HepG2 (cell line): ENCODE results near the gene TIMM44. TPM values are rescaled to one million over a fixed set of nuclear protein-coding genes. Genes with fewer than 3 reads are reported as not detected.

Experiments
- ARNTL ChIP-seq: sonication (generic); formaldehyde crosslinking; IDR thresholded peaks from 2 replicates; pipeline ENCODE4 v1.4.0; 2020; ENCODE audit warnings: mild to moderate bottlenecking, missing genetic modification reagents
- CEBPG ChIP-seq: IDR thresholded peaks from 2 replicates; pipeline ENCODE4 v1.6.1; 2016
- GLMP ChIP-seq: sonication (generic); formaldehyde crosslinking; IDR thresholded peaks from 2 replicates; pipeline ENCODE4 v1.9.0; 2021; ENCODE audit warnings: missing genetic modification reagents, mild to moderate bottlenecking, borderline replicate concordance
- HHEX ChIP-seq: IDR thresholded peaks from 2 replicates; pipeline ENCODE4 v1.6.1; 2016; ENCODE audit warnings: control low read depth
- HNRNPLL ChIP-seq: fragments of 200-400 bp; formaldehyde crosslinking; IDR thresholded peaks from 2 replicates; pipeline ENCODE4 v1.6.1; 2017; ENCODE audit warnings: mild to moderate bottlenecking, low read depth, low read length; ENCODE audit not compliant: poor library complexity, severe bottlenecking
- MTA1 ChIP-seq: sonication (generic); formaldehyde crosslinking; IDR thresholded peaks from 2 replicates; pipeline ENCODE4 v1.4.0; 2020; ENCODE audit warnings: missing genetic modification reagents, mild to moderate bottlenecking, borderline replicate concordance
- NFRKB ChIP-seq: fragments of 450-650 bp; IDR thresholded peaks from 2 replicates; pipeline ENCODE4 v1.6.1; 2017
- NONO ChIP-seq, 2 experiments: fragments of 450-650 bp in 1 of 2; sonication (generic) in 1 of 2; formaldehyde crosslinking in 1 of 2; IDR thresholded peaks in 1 of 2; conservative IDR thresholded peaks in 1 of 2; 2 replicates each; pipeline versions ENCODE4 v1.6.1 to v1.8.0; 2017 to 2022; ENCODE audit warnings: mild to moderate bottlenecking in 1 of 2, missing genetic modification reagents in 1 of 2, moderate library complexity in 1 of 2
- RBAK ChIP-seq: sonication (generic); formaldehyde crosslinking; IDR thresholded peaks from 2 replicates; pipeline ENCODE4 v1.5.1; 2020; ENCODE audit warnings: mild to moderate bottlenecking, missing genetic modification reagents
- RFXANK ChIP-seq: IDR thresholded peaks from 2 replicates; pipeline ENCODE4 v1.6.1; 2016
- SAFB2 ChIP-seq: sonication (generic); formaldehyde crosslinking; IDR thresholded peaks from 2 replicates; pipeline ENCODE4 v1.5.1; 2020; ENCODE audit warnings: missing genetic modification reagents, low read depth, mild to moderate bottlenecking, borderline replicate concordance
- TP53 ChIP-seq: sonication (generic); formaldehyde crosslinking; conservative IDR thresholded peaks from 2 replicates; pipeline ENCODE4 v1.4.0; 2020; ENCODE audit warnings: missing genetic modification reagents
- ZBTB38 ChIP-seq: sonication (generic); formaldehyde crosslinking; IDR thresholded peaks from 2 replicates; pipeline ENCODE4 v1.5.1; 2020; ENCODE audit warnings: mild to moderate bottlenecking, missing genetic modification reagents
- ZIK1 ChIP-seq: sonication (generic); formaldehyde crosslinking; IDR thresholded peaks from 2 replicates; pipeline ENCODE4 v1.5.0; 2020; ENCODE audit warnings: mild to moderate bottlenecking, low read depth, missing genetic modification reagents, borderline replicate concordance
- ZNF101 ChIP-seq: sonication (generic); formaldehyde crosslinking; IDR thresholded peaks from 2 replicates; pipeline ENCODE4 v1.4.0; 2020; ENCODE audit warnings: mild to moderate bottlenecking, low read depth, missing genetic modification reagents, borderline replicate concordance
- ZNF343 ChIP-seq: sonication (generic); formaldehyde crosslinking; IDR thresholded peaks from 2 replicates; pipeline ENCODE4 v1.4.0; 2020; ENCODE audit warnings: mild to moderate bottlenecking, missing genetic modification reagents
- ZNF543 ChIP-seq: sonication (generic); formaldehyde crosslinking; IDR thresholded peaks from 2 replicates; pipeline ENCODE4 v1.4.0; 2020; ENCODE audit warnings: mild to moderate bottlenecking, missing genetic modification reagents
- ZNF557 ChIP-seq: sonication (generic); formaldehyde crosslinking; IDR thresholded peaks from 2 replicates; pipeline ENCODE4 v1.4.0; 2020; ENCODE audit warnings: missing genetic modification reagents
- ZNF619 ChIP-seq: sonication (generic); formaldehyde crosslinking; IDR thresholded peaks from 2 replicates; pipeline ENCODE4 v1.4.0; 2020; ENCODE audit warnings: mild to moderate bottlenecking, missing genetic modification reagents
- ZNF773 ChIP-seq: sonication (generic); formaldehyde crosslinking; IDR thresholded peaks from 2 replicates; pipeline ENCODE4 v1.4.0; 2020; ENCODE audit warnings: missing genetic modification reagents, borderline replicate concordance
- ZNF790 ChIP-seq: sonication (generic); formaldehyde crosslinking; IDR thresholded peaks from 2 replicates; pipeline ENCODE4 v1.8.0; 2022; ENCODE audit warnings: missing genetic modification reagents, mild to moderate bottlenecking, borderline replicate concordance
- ZNF816 ChIP-seq: sonication (generic); formaldehyde crosslinking; IDR thresholded peaks from 2 replicates; pipeline ENCODE4 v1.8.0; 2022; ENCODE audit warnings: missing genetic modification reagents, mild to moderate bottlenecking, borderline replicate concordance
- polyA plus RNA-seq, 8 experiments: library from polyadenylated mRNA; depleted of rRNA in 3 of 8; stranded (reverse) in 7 of 8; unstranded in 1 of 8; fragments of >200 nt; fragmentation: Illumina TruSeq in 4 of 8; extraction: Trizol in 4 of 8; gene quantifications; 2 replicates each; pipeline versions ENCODE4 v1.2.1 to v1.2.3, GENCODE V29; 2011 to 2016; ENCODE audit warnings: low read depth in 4 of 8, missing spikeins in 1 of 8, mixed read lengths in 1 of 8; ENCODE audit not compliant: insufficient read depth in 1 of 8
- total RNA-seq, 5 experiments: library from RNA; depleted of rRNA; stranded (reverse); fragments of >200 nt; fragmentation: Illumina TruSeq; extraction: Trizol; gene quantifications; 2 replicates each; pipeline ENCODE4 v1.2.3, GENCODE V29; 2016; ENCODE audit warnings: low read depth in 1 of 5
- TF ChIP-seq, protein P1 (sequence below): sonication (generic); formaldehyde crosslinking; IDR thresholded peaks from 2 replicates; pipeline ENCODE4 v1.4.0; 2020; ENCODE audit warnings: mild to moderate bottlenecking, low read depth, missing genetic modification reagents
- TF ChIP-seq, protein P2 (sequence below): sonication (generic); formaldehyde crosslinking; IDR thresholded peaks from 2 replicates; pipeline ENCODE4 v1.5.0; 2020; ENCODE audit warnings: mild to moderate bottlenecking, low read depth, missing genetic modification reagents, borderline replicate concordance
- TF ChIP-seq, protein P3 (sequence below): IDR thresholded peaks from 2 replicates; pipeline ENCODE4 v1.6.1; 2016; ENCODE audit warnings: control low read depth
- TF ChIP-seq, protein P4 (sequence below): sonication (generic); formaldehyde crosslinking; conservative IDR thresholded peaks from 2 replicates; pipeline ENCODE4 v1.8.1; 2023; ENCODE audit warnings: missing genetic modification reagents

The TIMM44 gene
- total and polyA plus RNA-seq, 2 of the 13 experiments (the other 11 are each of a cell fraction or from before 2014, with no cell fraction given), result 42.9 to 72.6 TPM

DNA sequence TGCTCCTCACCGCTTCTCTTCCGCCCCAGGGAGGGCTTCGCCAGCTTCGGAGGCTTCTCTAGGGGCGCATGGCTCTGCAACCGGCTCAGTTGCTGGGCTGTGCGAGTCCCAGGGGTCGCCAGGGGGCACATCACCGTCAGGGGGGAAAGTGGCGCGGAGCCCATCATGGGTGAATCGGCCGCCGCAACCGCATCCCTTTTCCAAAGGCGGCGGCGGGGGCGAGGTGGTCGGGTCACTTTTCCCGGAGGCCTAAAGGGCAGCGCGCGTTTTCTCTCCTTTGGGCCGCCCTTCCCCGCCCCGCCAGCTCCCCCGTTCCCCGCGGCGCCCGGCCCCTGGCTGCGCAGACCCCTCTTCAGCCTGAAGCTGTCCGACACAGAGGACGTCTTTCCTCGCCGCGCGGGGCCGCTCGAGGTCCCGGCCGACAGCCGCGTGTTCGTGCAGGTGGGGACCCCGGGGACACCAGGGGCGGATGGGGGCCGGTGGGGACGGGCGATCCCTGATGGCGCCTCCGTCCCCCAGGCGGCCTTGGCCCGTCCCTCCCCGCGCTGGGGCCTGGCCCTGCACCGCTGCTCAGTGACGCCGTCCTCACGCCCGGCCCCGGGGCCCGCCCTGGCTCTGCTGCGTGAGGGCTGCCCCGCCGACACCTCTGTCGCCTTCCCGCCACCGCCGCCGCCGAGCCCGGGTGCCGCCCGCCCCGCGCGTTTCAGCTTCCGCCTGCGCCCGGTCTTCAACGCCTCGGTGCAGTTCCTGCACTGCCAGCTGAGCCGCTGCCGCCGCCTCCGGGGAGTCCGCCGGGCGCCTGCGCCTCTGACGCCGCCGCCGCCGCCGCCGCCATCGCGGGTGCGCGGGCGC lies 27.1 kb downstream of the TIMM44 start (continued):
- TF ChIP-seq, protein P1, sequence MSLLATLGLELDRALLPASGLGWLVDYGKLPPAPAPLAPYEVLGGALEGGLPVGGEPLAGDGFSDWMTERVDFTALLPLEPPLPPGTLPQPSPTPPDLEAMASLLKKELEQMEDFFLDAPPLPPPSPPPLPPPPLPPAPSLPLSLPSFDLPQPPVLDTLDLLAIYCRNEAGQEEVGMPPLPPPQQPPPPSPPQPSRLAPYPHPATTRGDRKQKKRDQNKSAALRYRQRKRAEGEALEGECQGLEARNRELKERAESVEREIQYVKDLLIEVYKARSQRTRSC (CRISPR knock-in tag), result no peak
- TF ChIP-seq RBAK (no peak), HNRNPLL (peak; percentile 87), SAFB2 (peak; percentile 43; the same call in 1 of the 2 replicates), NFRKB (no peak), ARNTL (CRISPR knock-in tag) (0 out of 2 replicates have a peak, but pooled peaks have one; percentile 38), ZBTB38 (CRISPR knock-in tag) (peak; percentile 28; the same call in 1 of the 2 replicates), ZNF543 (no peak), GLMP (no peak), HHEX (CRISPR knock-in tag) (no peak), ZNF343 (CRISPR knock-in tag) (no peak), ZNF790 (0 out of 2 replicates have a peak, but pooled peaks have one; percentile 52), CEBPG (no peak), NONO (IDR thresholded peaks at IDR 0.05) (no peak), NONO (CRISPR knock-in tag; conservative IDR thresholded peaks at IDR 0.05) (peak; percentile 20; the same call in 1 of the 2 replicates), ZNF557 (CRISPR knock-in tag) (no peak), MTA1 (CRISPR knock-in tag) (0 out of 2 replicates have a peak, but pooled peaks have one; percentile 55), ZNF101 (CRISPR knock-in tag) (0 out of 2 replicates have a peak, but pooled peaks have one; percentile 89), RFXANK (no peak), TP53 (CRISPR knock-in tag) (no peak), ZNF816 (CRISPR knock-in tag) (no peak), ZIK1 (CRISPR knock-in tag) (0 out of 2 replicates have a peak, but pooled peaks have one; percentile 7), ZNF619 (CRISPR knock-in tag) (no peak), ZNF773 (no peak; the same call in 1 of the 2 replicates)
- TF ChIP-seq, protein P2, sequence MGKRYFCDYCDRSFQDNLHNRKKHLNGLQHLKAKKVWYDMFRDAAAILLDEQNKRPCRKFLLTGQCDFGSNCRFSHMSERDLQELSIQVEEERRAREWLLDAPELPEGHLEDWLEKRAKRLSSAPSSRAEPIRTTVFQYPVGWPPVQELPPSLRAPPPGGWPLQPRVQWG (CRISPR knock-in tag), result no peak
- TF ChIP-seq, protein P3, sequence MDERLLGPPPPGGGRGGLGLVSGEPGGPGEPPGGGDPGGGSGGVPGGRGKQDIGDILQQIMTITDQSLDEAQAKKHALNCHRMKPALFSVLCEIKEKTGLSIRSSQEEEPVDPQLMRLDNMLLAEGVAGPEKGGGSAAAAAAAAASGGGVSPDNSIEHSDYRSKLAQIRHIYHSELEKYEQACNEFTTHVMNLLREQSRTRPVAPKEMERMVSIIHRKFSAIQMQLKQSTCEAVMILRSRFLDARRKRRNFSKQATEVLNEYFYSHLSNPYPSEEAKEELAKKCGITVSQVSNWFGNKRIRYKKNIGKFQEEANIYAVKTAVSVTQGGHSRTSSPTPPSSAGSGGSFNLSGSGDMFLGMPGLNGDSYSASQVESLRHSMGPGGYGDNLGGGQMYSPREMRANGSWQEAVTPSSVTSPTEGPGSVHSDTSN (CRISPR knock-in tag), result no peak
- TF ChIP-seq, protein P4, sequence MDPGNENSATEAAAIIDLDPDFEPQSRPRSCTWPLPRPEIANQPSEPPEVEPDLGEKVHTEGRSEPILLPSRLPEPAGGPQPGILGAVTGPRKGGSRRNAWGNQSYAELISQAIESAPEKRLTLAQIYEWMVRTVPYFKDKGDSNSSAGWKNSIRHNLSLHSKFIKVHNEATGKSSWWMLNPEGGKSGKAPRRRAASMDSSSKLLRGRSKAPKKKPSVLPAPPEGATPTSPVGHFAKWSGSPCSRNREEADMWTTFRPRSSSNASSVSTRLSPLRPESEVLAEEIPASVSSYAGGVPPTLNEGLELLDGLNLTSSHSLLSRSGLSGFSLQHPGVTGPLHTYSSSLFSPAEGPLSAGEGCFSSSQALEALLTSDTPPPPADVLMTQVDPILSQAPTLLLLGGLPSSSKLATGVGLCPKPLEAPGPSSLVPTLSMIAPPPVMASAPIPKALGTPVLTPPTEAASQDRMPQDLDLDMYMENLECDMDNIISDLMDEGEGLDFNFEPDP (CRISPR knock-in tag), result no peak
